ENCODE measurements around the gene MAP1S. TPM values are rescaled to one million over a fixed set of nuclear protein-coding genes. Genes with fewer than 3 reads are reported as not detected.

Gene MAP1S
- total and polyA plus RNA-seq, 2 experiments from 2014 or later: 7.7 to 37.1 TPM

DNA sequence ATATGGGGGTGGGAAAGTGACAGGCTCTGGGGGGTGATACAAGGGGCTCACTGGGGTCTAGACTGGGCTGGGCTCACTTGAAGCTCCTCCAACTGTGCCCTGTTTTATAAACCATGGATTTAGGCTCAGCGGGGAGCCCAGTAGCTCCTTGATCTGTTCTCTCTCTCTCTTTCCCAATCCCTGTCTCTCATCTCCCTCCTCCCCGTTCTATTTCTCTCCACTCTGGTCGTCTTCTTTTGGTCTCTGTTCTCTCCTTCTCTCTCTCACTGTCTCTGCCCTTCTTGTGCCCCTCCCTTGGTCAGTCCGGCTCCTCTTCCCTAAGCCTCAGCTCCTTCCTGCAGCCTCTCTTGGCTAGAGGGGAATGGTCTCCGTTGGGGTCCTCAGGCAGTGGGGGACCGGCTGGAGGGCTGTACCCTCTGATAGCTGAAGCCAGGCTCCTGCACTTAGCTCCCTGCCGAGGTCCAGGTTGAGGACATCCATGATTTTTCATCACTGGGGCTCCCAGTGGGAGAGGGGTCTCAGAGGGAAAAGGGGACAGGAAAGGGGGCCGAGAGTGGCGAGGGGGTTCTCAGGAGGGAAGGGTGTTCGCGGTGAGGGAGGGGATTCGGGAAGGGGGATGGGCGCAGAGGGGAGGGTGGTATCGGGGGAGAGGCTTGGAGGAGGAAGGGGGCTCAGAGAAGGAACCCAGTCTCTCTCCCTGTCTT lies 39.6 kb upstream of the MAP1S start:
- WGBS (ENCODE audit: low lambda C conversion rate, missing lambda C conversion rate): 26% methylated on average over 9 of the region's 14 CpGs
- Histone ChIP-seq H3K79me2 (no peaks in the 10 kb centered on the region), H3K36me3 (replicated peaks; ENCODE audit: insufficient read depth, low read depth) (no peaks in the 10 kb centered on the region), H3K27ac (no peak overlapping the region), H2AFZ (no peak overlapping the region), H3K4me3 (no peak overlapping the region), H3K4me1 (ENCODE audit: insufficient read depth) (no peaks in the 10 kb centered on the region), H3K27me3 (peaks cover 41% of the 10 kb centered on the region), H4K20me1 (ENCODE audit: insufficient read depth, poor library complexity, severe bottlenecking) (no peaks in the 10 kb centered on the region), H3K4me2 (peak overlapping the region; percentile 70), H3K9me3 (ENCODE audit: low read depth) (no peaks in the 10 kb centered on the region), H3K9me2 (replicated peaks; ENCODE audit: insufficient read depth) (no peaks in the 10 kb centered on the region)
- DNase-seq (ENCODE audit: low spot score): no peak
- TF ChIP-seq CTCF (IDR thresholded peaks at IDR 0.05; ENCODE audit: poor library complexity) (no peak), EZH2 (IDR thresholded peaks at IDR 0.05; ENCODE audit: borderline replicate concordance) (no peak), EZH2phosphoT487 (IDR thresholded peaks at IDR 0.05; ENCODE audit: low read depth, severe bottlenecking, unreplicated experiment) (no peak)

- Histone ChIP-seq H3K4me3 (no peak overlapping the region), H3K4me1 (ENCODE audit: insufficient read depth) (no peaks in the 10 kb centered on the region), H3K27ac (no peak overlapping the region), H3K9me2 (replicated peaks; ENCODE audit: insufficient read depth) (no peaks in the 10 kb centered on the region), H3K36me3 (replicated peaks; ENCODE audit: insufficient read depth, low read depth) (no peaks in the 10 kb centered on the region), H2AFZ (no peak overlapping the region), H3K79me2 (no peaks in the 10 kb centered on the region), H3K27me3 (peaks cover 46% of the 10 kb centered on the region), H4K20me1 (ENCODE audit: insufficient read depth, poor library complexity, severe bottlenecking) (no peaks in the 10 kb centered on the region), H3K4me2 (peak overlapping the region; percentile 70), H3K9me3 (ENCODE audit: low read depth) (no peaks in the 10 kb centered on the region)
- 20% methylated on average over 9 of the region's 38 CpGs for WGBS (ENCODE audit: low lambda C conversion rate, missing lambda C conversion rate)
- DNase-seq (ENCODE audit: low spot score): peak; percentile 86
- TF ChIP-seq CTCF (IDR thresholded peaks at IDR 0.05; ENCODE audit: poor library complexity): no peak
- TF ChIP-seq EZH2 (IDR thresholded peaks at IDR 0.05; ENCODE audit: borderline replicate concordance): no peak
- no peak for TF ChIP-seq EZH2phosphoT487 (IDR thresholded peaks at IDR 0.05; ENCODE audit: low read depth, severe bottlenecking, unreplicated experiment)
Measured at GRCh38 chr19:17680230-17680722, 39.0 kb upstream of the MAP1S start.

- TF ChIP-seq EZH2phosphoT487 (IDR thresholded peaks at IDR 0.05; ENCODE audit: low read depth, severe bottlenecking, unreplicated experiment) (no peak), EZH2 (IDR thresholded peaks at IDR 0.05; ENCODE audit: borderline replicate concordance) (no peak), CTCF (IDR thresholded peaks at IDR 0.05; ENCODE audit: poor library complexity) (no peak)
- Histone ChIP-seq H3K4me2 (no peak overlapping the region), H3K9me2 (replicated peaks; ENCODE audit: insufficient read depth) (no peaks in the 10 kb centered on the region), H3K27ac (no peak overlapping the region), H4K20me1 (ENCODE audit: insufficient read depth, poor library complexity, severe bottlenecking) (no peaks in the 10 kb centered on the region), H2AFZ (no peak overlapping the region), H3K79me2 (no peaks in the 10 kb centered on the region), H3K27me3 (peaks cover 56% of the 10 kb centered on the region), H3K4me1 (ENCODE audit: insufficient read depth) (peaks cover 3% of the 10 kb centered on the region), H3K36me3 (replicated peaks; ENCODE audit: insufficient read depth, low read depth) (no peaks in the 10 kb centered on the region), H3K9me3 (ENCODE audit: low read depth) (no peaks in the 10 kb centered on the region), H3K4me3 (no peak overlapping the region)
- 58% methylated on average over 22 of the region's 25 CpGs for WGBS (ENCODE audit: low lambda C conversion rate, missing lambda C conversion rate)
- DNase-seq (ENCODE audit: low spot score): peak; percentile 77
Measured at GRCh38 chr19:17681505-17682125, 37.7 kb upstream of the MAP1S start.
